K562 (cell line): Measurements from ENCODE around the gene TBRG4. TPM values are rescaled to one million over a fixed set of nuclear protein-coding genes. Genes with fewer than 3 reads are reported as not detected.

Experiments
- E2F4 ChIP-seq: sonication (generic); formaldehyde crosslinking; IDR thresholded peaks from 2 replicates; pipeline ENCODE4 v1.8.0; 2022; ENCODE audit warnings: mild to moderate bottlenecking, low read depth, missing genetic modification reagents
- ELK1 ChIP-seq: sonication (generic); formaldehyde crosslinking; IDR thresholded peaks from 2 replicates; pipeline ENCODE4 v1.8.1; 2022; ENCODE audit warnings: missing genetic modification reagents
- MGA ChIP-seq: fragments of 450-650 bp; IDR thresholded peaks from 2 replicates; pipeline ENCODE4 v1.6.1; 2016; ENCODE audit warnings: mild to moderate bottlenecking, moderate library complexity
- MTF1 ChIP-seq: fragments of 250-450 bp; sonication (Bioruptor Pico); IDR thresholded peaks from 2 replicates; pipeline ENCODE4 v1.9.0; 2021; ENCODE audit warnings: moderate library complexity, mild to moderate bottlenecking, inconsistent platforms, borderline replicate concordance
- SMAD1 ChIP-seq: fragments of 150-350 bp; IDR thresholded peaks from 2 replicates; pipeline ENCODE4 v1.6.1; 2014; ENCODE audit warnings: low read length, low read depth; ENCODE audit not compliant: partially characterized antibody
- TCF7 ChIP-seq: sonication (generic); IDR thresholded peaks from 2 replicates; pipeline ENCODE4 v1.6.1; 2016; ENCODE audit warnings: antibody characterized with exemption, borderline replicate concordance
- TSHZ1 ChIP-seq: fragments of 250-450 bp; sonication (Bioruptor Pico); IDR thresholded peaks from 2 replicates; pipeline ENCODE4 v1.4.0; 2020; ENCODE audit warnings: mild to moderate bottlenecking, moderate library complexity
- ZBED1 ChIP-seq: IDR thresholded peaks from 2 replicates; pipeline ENCODE4 v1.6.1; 2014
- ZNF121 ChIP-seq: sonication (generic); formaldehyde crosslinking; conservative IDR thresholded peaks from 2 replicates; pipeline ENCODE4 v1.8.0; 2022; ENCODE audit warnings: missing genetic modification reagents
- polyA plus RNA-seq, 8 experiments: library from polyadenylated mRNA; depleted of rRNA in 4 of 8; stranded (reverse) in 5 of 8; unstranded in 3 of 8; fragments of >200 nt; fragmentation: Nextera tagmentation in 2 of 8; fragmentation: Illumina TruSeq in 1 of 8; extraction: Ambion mirVana in 2 of 8; extraction: Trizol in 1 of 8; gene quantifications; 2 replicates each; pipeline versions ENCODE4 v1.2.1 to v1.2.3, GENCODE V29; 2011 to 2014; ENCODE audit warnings: inconsistent platforms in 1 of 8, missing spikeins in 1 of 8
- total RNA-seq, 7 experiments: library from RNA; depleted of rRNA in 6 of 7; stranded (reverse); fragments of >200 nt in 6 of 7; fragmentation: Illumina TruSeq in 2 of 7; extraction: Trizol in 2 of 7; gene quantifications; 2 replicates each; pipeline versions ENCODE4 v1.2.1 to v1.2.3, GENCODE V29; 2011 to 2021; ENCODE audit warnings: low replicate concordance in 1 of 7

TBRG4 gene
- total and polyA plus RNA-seq, 9 of the 15 experiments (the other 6 are each of a cell fraction or from before 2014, with no cell fraction given), result 11.2 to 322 (median 216) TPM

- TF ChIP-seq MGA (no peak), ELK1 (CRISPR knock-in tag) (no peak), E2F4 (no peak), TCF7 (no peak), TSHZ1 (CRISPR knock-in tag) (no peak), ZNF121 (CRISPR knock-in tag) (no peak), ZBED1 (no peak), SMAD1 (no peak), MTF1 (CRISPR knock-in tag) (no peak)
These were observed 51.2 kb downstream of the TBRG4 start (continued) for GRCh38 chr7:45060295-45060694.
